IMR-90 (cell line): Measurements from ENCODE around the gene ATXN1L. TPM values are rescaled to one million over a fixed set of nuclear protein-coding genes. Genes with fewer than 3 reads are reported as not detected.

Source experiments
- ATAC-seq: fragments of 200-7000 bp; cut with Tn5 transposase; 2 replicates; pipeline ENCODE4 v1.9.1; 2020; ENCODE audit warnings: low read depth, mild to moderate bottlenecking, moderate library complexity
- BruUV-seq: library from RNA; stranded (reverse); fragments of 400-500 nt; replicated peaks from 2 replicates; lab custom pipeline; 2021; lab: Mats Ljungman, UMichigan
- CTCF ChIA-PET: fragments of 300-600 bp; formaldehyde crosslinking; extraction: SDS; loops from one replicate; lab custom pipeline; 2021; ENCODE audit warnings: antibody characterized with exemption; lab: Yijun Ruan, JAX
- POLR2A ChIA-PET: fragments of 300-600 bp; sonication (Branson Sonifier 250); formaldehyde crosslinking; loops from one replicate; lab custom pipeline; 2022; ENCODE audit warnings: antibody characterized with exemption; ENCODE audit not compliant: unreplicated experiment; lab: Charles Lee
- DNase-seq: peaks from one replicate; pipeline ENCODE4 v3.0.0; 2013
- H2AFZ ChIP-seq: replicated peaks from 2 replicates; pipeline ENCODE3; 2013; ENCODE audit warnings: low read length, mild to moderate bottlenecking; ENCODE audit not compliant: poor library complexity
- H2AK5ac ChIP-seq: 2 replicates; pipeline ENCODE4 v1.6.1; 2013; ENCODE audit warnings: low read depth, low read length, inconsistent platforms
- H2AK9ac ChIP-seq: replicated peaks from 2 replicates; pipeline ENCODE3; 2013; ENCODE audit warnings: mild to moderate bottlenecking, low read depth, low read length, moderate library complexity; ENCODE audit not compliant: poor library complexity
- H2BK120ac ChIP-seq: 2 replicates; pipeline ENCODE4 v1.6.1; 2013; ENCODE audit warnings: low read depth, low read length, inconsistent platforms
- H2BK15ac ChIP-seq: 3 replicates; pipeline ENCODE4 v1.6.1; 2013; ENCODE audit warnings: low read depth, low read length, inconsistent platforms
- H2BK20ac ChIP-seq: 2 replicates; pipeline ENCODE4 v1.6.1; 2013; ENCODE audit warnings: low read depth, mild to moderate bottlenecking, inconsistent platforms, low read length, moderate library complexity
- H2BK5ac ChIP-seq: 2 replicates; pipeline ENCODE4 v1.6.1; 2013; ENCODE audit warnings: mild to moderate bottlenecking, low read depth, low read length, inconsistent platforms; ENCODE audit not compliant: poor library complexity, severe bottlenecking
- H3K14ac ChIP-seq: replicated peaks from 2 replicates; pipeline ENCODE4 v1.6.1; 2013; ENCODE audit warnings: low read depth, low read length, inconsistent platforms
- H3K18ac ChIP-seq: 2 replicates; pipeline ENCODE4 v1.6.1; 2013; ENCODE audit warnings: low read depth, low read length, control low read depth
- H3K23ac ChIP-seq: 2 replicates; pipeline ENCODE4 v1.6.1; 2013; ENCODE audit warnings: low read depth, low read length, inconsistent platforms
- H3K27ac ChIP-seq: 2 replicates; pipeline ENCODE4 v1.5.1; 2013; ENCODE audit warnings: mild to moderate bottlenecking, control low read depth, low read length; ENCODE audit not compliant: insufficient read depth
- H3K27me3 ChIP-seq: 2 replicates; pipeline ENCODE4 v1.6.1; 2013; ENCODE audit warnings: low read length; ENCODE audit not compliant: control insufficient read depth, insufficient read depth
- H3K36me3 ChIP-seq: 2 replicates; pipeline ENCODE4 v1.6.1; 2013; ENCODE audit warnings: low read length, mixed read lengths; ENCODE audit not compliant: control insufficient read depth, insufficient read depth
- H3K4ac ChIP-seq: 2 replicates; pipeline ENCODE4 v1.6.1; 2013; ENCODE audit warnings: low read depth, low read length, inconsistent platforms
- H3K4me1 ChIP-seq: 2 replicates; pipeline ENCODE4 v1.6.1; 2013; ENCODE audit warnings: low read length, mixed read lengths; ENCODE audit not compliant: control insufficient read depth, insufficient read depth
- H3K4me2 ChIP-seq: 2 replicates; pipeline ENCODE4 v1.6.1; 2013; ENCODE audit warnings: low read depth, mild to moderate bottlenecking, control low read depth, low read length, moderate library complexity
- H3K4me3 ChIP-seq: 2 replicates; pipeline ENCODE4 v1.5.1; 2013; ENCODE audit warnings: low read depth, mild to moderate bottlenecking, control low read depth, low read length, moderate library complexity; ENCODE audit not compliant: insufficient read depth
- H3K56ac ChIP-seq: 2 replicates; pipeline ENCODE4 v1.6.1; 2013; ENCODE audit warnings: low read length, inconsistent platforms; ENCODE audit not compliant: insufficient read depth; ENCODE audit errors: extremely low read depth
- H3K79me1 ChIP-seq, 2 experiments: 2 replicates each; pipeline ENCODE4 v1.6.1; 2013; ENCODE audit warnings: low read length in 2 of 2, inconsistent platforms in 1 of 2, low read depth in 1 of 2
- H3K9ac ChIP-seq: 2 replicates; pipeline ENCODE4 v1.6.1; 2013; ENCODE audit warnings: low read depth, low read length, control low read depth
- H3K9me1 ChIP-seq: 2 replicates; pipeline ENCODE4 v1.6.1; 2013; ENCODE audit warnings: low read length, inconsistent platforms; ENCODE audit not compliant: insufficient read depth
- H3K9me3 ChIP-seq: 2 replicates; pipeline ENCODE4 v1.6.1; 2013; ENCODE audit warnings: low read length; ENCODE audit not compliant: control insufficient read depth, insufficient read depth
- H4K20me1 ChIP-seq: 2 replicates; pipeline ENCODE4 v1.6.1; 2013; ENCODE audit warnings: low read length, inconsistent platforms; ENCODE audit not compliant: insufficient read depth
- H4K5ac ChIP-seq: 2 replicates; pipeline ENCODE4 v1.6.1; 2013; ENCODE audit warnings: mild to moderate bottlenecking, low read depth, low read length, control low read depth
- H4K8ac ChIP-seq, 2 experiments: 2 replicates each; pipeline ENCODE4 v1.6.1; 2013; ENCODE audit warnings: low read depth in 2 of 2, low read length in 2 of 2, control low read depth in 1 of 2, inconsistent platforms in 1 of 2
- H4K91ac ChIP-seq: 2 replicates; pipeline ENCODE4 v1.6.1; 2013; ENCODE audit warnings: low read depth, low read length, inconsistent platforms; ENCODE audit not compliant: insufficient read depth
- MAFK ChIP-seq: IDR thresholded peaks from 2 replicates; pipeline ENCODE4 v1.6.1; 2012; ENCODE audit warnings: low read depth, low read length, improper control_type of control experiment
- RAD21 ChIP-seq: IDR thresholded peaks from 2 replicates; pipeline ENCODE4 v1.6.1; 2012; ENCODE audit warnings: low read length, improper control_type of control experiment
- RCOR1 ChIP-seq: IDR thresholded peaks from 2 replicates; pipeline ENCODE4 v1.6.1; 2012; ENCODE audit warnings: mild to moderate bottlenecking, low read length, improper control_type of control experiment; ENCODE audit not compliant: insufficient replicate concordance
- WGBS, 2 experiments: methylation state at CpG; one replicate each; pipeline versions ENCODE4 v1.1.5 to v1.1.7; 2013; ENCODE audit warnings: missing lambda C conversion rate in 2 of 2; ENCODE audit not compliant: insufficient read length in 1 of 2; ENCODE audit errors: extremely low coverage in 2 of 2; 5-methylcytosine and 5-hydroxymethylcytosine counted together
- dilution Hi-C: fragments of 300-500 bp; cut with HindIII; formaldehyde crosslinking; loops from one replicate; pipeline ENCODE4 v1.14.3; 2018; ENCODE audit warnings: low sequenced_read_pairs; ENCODE audit not compliant: unreplicated experiment
- in situ Hi-C: fragments of 300-500 bp; cut with MboI; formaldehyde crosslinking; loops from 3 replicates; pipeline ENCODE4 v1.14.3; 2019; ENCODE audit warnings: low sequenced_read_pairs, inconsistent platforms, mixed read lengths
- intact Hi-C: fragments of 100-400 bp; cut with micrococcal nuclease; formaldehyde crosslinking; loops from 2 replicates; pipeline ENCODE4 v1.10.0; 2022
- polyA plus RNA-seq, 3 experiments: library from polyadenylated mRNA; depleted of rRNA; stranded (reverse); fragments of >200 nt; gene quantifications; 2 replicates each; pipeline ENCODE4 v1.2.3, GENCODE V29; 2012; ENCODE audit warnings: low replicate concordance in 1 of 3
- total RNA-seq: library from RNA; depleted of rRNA; stranded (reverse); fragments of >200 nt; gene quantifications from 2 replicates; pipeline ENCODE4 v1.2.3, GENCODE V29; 2012

ATXN1L gene
- total and polyA plus RNA-seq, 2 of the 4 experiments (the other 2 are of a cell fraction) = 5.2 to 9.2 TPM

DNA sequence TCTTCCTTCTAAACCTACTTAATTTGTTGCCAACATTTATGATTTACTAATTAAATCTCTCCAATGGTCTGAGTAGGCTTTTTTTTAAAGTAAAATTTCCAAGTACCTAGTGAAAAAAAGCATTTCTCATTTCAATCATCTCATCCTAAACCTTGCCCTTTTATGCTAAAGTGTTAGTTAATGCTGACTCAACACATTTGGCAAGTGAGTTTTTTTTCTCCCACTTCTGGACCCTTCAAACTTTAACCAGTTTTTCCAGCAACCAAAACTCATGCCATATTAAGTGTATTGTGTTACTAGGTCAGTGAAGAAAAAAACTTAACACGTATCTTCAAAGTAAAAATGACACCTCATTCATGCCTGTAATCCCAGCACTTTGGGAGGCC, 42.5 kb upstream of the ATXN1L start:
- Histone ChIP-seq H2BK5ac (no peak overlapping the region), H3K56ac (no peak overlapping the region), H3K18ac (no peak overlapping the region), H2BK15ac (no peak overlapping the region), H3K9me1 (no peaks in the 10 kb centered on the region; the same call in 1 of the 2 replicates), H2AK9ac (no peak overlapping the region), H3K9me3 (no peaks in the 10 kb centered on the region), H2AFZ (no peak overlapping the region), H4K5ac (no peak overlapping the region), H3K4ac (no peak overlapping the region), H3K23ac (0 out of 2 replicates have a peak overlapping the region, but pooled peaks have one; percentile 25), H3K9ac (no peak overlapping the region), H3K4me1 (peaks cover 8% of the 10 kb centered on the region), H3K14ac (no peak overlapping the region), H3K36me3 (peaks cover 11% of the 10 kb centered on the region), H3K4me3 (no peak overlapping the region), H2AK5ac (no peak overlapping the region), H3K27me3 (no peaks in the 10 kb centered on the region), H4K8ac (no peak overlapping the region), H2BK120ac (no peak overlapping the region), H2BK20ac (no peak overlapping the region), H4K20me1 (peaks cover 52% of the 10 kb centered on the region), H3K27ac (no peak overlapping the region), H3K4me2 (no peak overlapping the region), H4K91ac (no peak overlapping the region), H3K79me1 (peaks cover 0 to 24% of the 10 kb centered on the region in 2 experiments; a peak in 3 of 4 replicates)
- BruUV-seq = no TSS peak
- CTCF ChIA-PET = no interaction called here
- WGBS, 2 experiments = no CpG with 5 or more reads among the region's 1 CpG
- dilution Hi-C loops (no loop called here), intact Hi-C loops (no loop called here), in situ Hi-C loops (no loop called here)
- ATAC-seq (no peak), DNase-seq (no peak)
- TF ChIP-seq RCOR1 (no peak), MAFK (peak; percentile 100), RAD21 (no peak)
- POLR2A ChIA-PET = no interaction called here
